Measurements from ENCODE around the gene RPA3.

GRCh38 chr7:7688310-7688709, 30.1 kb downstream of the RPA3 start:
- TF ChIP-seq CTCF (IDR thresholded peaks at IDR 0.05; ENCODE audit: low read length) (no peak), EZH2 (IDR thresholded peaks at IDR 0.05; ENCODE audit: borderline replicate concordance, low read length) (no peak)

All from OCI-LY1 (cell line).